Measurements from ENCODE around the gene TNPO2. TPM values are rescaled to one million over a fixed set of nuclear protein-coding genes. Genes with fewer than 3 reads are reported as not detected.

Gene TNPO2
- total and polyA plus RNA-seq, 2 experiments from 2014 or later, result 37.1 to 83.0 TPM

DNA sequence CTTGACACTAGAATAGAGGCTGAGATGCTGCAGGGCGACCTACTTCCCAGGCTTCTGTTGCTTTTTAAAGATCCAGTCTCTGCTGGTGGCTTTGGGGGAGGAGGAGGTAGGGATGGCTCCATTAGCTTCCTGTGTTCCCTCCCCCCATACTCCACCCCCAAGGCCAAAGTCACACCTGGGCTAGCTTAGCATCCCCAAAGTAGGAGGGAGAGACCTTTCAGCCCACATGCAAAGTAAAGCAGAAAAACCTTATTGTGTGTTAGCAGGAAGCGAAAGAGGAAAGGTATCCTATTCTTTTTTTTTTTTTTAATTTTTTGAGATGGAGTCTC is 3.2 kb upstream of the TNPO2 start:
- H3K79me2 ChIP-seq (replicated peaks; ENCODE audit: insufficient read depth), result peaks cover 32% of the 10 kb centered on the region
- no peak overlapping the region for H3K4me3 ChIP-seq
- H3K4me3 Mint-ChIP-seq, result no peak overlapping the region; the same call in 2 of the 3 replicates
- peaks cover 8% of the 10 kb centered on the region; the same call in 2 of the 3 replicates for H3K4me1 Mint-ChIP-seq
- ATAC-seq (no peak), DNase-seq (ENCODE audit: low spot score) (peak; percentile 41)
- no peak for TF ChIP-seq POLR2AphosphoS5 (IDR thresholded peaks at IDR 0.05; ENCODE audit: low read depth)
- no peak for TF ChIP-seq EZH2phosphoT487 (IDR thresholded peaks at IDR 0.05; ENCODE audit: unreplicated experiment)
- no peak for TF ChIP-seq NANOG (IDR thresholded peaks at IDR 0.05; ENCODE audit: borderline replicate concordance)
- TF ChIP-seq EZH2 (IDR thresholded peaks at IDR 0.05; ENCODE audit: low read depth, unreplicated experiment), result no peak
- TF ChIP-seq, protein P1, sequence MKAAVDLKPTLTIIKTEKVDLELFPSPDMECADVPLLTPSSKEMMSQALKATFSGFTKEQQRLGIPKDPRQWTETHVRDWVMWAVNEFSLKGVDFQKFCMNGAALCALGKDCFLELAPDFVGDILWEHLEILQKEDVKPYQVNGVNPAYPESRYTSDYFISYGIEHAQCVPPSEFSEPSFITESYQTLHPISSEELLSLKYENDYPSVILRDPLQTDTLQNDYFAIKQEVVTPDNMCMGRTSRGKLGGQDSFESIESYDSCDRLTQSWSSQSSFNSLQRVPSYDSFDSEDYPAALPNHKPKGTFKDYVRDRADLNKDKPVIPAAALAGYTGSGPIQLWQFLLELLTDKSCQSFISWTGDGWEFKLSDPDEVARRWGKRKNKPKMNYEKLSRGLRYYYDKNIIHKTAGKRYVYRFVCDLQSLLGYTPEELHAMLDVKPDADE (IDR thresholded peaks at IDR 0.05), result no peak
- TF ChIP-seq, protein P2, sequence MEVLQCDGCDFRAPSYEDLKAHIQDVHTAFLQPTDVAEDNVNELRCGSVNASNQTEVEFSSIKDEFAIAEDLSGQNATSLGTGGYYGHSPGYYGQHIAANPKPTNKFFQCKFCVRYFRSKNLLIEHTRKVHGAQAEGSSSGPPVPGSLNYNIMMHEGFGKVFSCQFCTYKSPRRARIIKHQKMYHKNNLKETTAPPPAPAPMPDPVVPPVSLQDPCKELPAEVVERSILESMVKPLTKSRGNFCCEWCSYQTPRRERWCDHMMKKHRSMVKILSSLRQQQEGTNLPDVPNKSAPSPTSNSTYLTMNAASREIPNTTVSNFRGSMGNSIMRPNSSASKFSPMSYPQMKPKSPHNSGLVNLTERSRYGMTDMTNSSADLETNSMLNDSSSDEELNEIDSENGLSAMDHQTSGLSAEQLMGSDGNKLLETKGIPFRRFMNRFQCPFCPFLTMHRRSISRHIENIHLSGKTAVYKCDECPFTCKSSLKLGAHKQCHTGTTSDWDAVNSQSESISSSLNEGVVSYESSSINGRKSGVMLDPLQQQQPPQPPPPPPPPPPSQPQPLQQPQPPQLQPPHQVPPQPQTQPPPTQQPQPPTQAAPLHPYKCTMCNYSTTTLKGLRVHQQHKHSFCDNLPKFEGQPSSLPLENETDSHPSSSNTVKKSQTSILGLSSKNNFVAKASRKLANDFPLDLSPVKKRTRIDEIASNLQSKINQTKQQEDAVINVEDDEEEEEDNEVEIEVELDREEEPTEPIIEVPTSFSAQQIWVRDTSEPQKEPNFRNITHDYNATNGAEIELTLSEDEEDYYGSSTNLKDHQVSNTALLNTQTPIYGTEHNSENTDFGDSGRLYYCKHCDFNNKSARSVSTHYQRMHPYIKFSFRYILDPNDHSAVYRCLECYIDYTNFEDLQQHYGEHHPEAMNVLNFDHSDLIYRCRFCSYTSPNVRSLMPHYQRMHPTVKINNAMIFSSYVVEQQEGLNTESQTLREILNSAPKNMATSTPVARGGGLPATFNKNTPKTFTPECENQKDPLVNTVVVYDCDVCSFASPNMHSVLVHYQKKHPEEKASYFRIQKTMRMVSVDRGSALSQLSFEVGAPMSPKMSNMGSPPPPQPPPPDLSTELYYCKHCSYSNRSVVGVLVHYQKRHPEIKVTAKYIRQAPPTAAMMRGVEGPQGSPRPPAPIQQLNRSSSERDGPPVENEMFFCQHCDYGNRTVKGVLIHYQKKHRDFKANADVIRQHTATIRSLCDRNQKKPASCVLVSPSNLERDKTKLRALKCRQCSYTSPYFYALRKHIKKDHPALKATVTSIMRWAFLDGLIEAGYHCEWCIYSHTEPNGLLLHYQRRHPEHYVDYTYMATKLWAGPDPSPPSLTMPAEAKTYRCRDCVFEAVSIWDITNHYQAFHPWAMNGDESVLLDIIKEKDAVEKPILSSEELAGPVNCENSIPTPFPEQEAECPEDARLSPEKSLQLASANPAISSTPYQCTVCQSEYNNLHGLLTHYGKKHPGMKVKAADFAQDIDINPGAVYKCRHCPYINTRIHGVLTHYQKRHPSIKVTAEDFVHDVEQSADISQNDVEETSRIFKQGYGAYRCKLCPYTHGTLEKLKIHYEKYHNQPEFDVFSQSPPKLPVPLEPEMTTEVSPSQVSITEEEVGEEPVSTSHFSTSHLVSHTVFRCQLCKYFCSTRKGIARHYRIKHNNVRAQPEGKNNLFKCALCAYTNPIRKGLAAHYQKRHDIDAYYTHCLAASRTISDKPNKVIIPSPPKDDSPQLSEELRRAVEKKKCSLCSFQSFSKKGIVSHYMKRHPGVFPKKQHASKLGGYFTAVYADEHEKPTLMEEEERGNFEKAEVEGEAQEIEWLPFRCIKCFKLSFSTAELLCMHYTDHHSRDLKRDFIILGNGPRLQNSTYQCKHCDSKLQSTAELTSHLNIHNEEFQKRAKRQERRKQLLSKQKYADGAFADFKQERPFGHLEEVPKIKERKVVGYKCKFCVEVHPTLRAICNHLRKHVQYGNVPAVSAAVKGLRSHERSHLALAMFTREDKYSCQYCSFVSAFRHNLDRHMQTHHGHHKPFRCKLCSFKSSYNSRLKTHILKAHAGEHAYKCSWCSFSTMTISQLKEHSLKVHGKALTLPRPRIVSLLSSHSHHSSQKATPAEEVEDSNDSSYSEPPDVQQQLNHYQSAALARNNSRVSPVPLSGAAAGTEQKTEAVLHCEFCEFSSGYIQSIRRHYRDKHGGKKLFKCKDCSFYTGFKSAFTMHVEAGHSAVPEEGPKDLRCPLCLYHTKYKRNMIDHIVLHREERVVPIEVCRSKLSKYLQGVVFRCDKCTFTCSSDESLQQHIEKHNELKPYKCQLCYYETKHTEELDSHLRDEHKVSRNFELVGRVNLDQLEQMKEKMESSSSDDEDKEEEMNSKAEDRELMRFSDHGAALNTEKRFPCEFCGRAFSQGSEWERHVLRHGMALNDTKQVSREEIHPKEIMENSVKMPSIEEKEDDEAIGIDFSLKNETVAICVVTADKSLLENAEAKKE (CRISPR knock-in tag; IDR thresholded peaks at IDR 0.05), result no peak
- TF ChIP-seq, protein P3, sequence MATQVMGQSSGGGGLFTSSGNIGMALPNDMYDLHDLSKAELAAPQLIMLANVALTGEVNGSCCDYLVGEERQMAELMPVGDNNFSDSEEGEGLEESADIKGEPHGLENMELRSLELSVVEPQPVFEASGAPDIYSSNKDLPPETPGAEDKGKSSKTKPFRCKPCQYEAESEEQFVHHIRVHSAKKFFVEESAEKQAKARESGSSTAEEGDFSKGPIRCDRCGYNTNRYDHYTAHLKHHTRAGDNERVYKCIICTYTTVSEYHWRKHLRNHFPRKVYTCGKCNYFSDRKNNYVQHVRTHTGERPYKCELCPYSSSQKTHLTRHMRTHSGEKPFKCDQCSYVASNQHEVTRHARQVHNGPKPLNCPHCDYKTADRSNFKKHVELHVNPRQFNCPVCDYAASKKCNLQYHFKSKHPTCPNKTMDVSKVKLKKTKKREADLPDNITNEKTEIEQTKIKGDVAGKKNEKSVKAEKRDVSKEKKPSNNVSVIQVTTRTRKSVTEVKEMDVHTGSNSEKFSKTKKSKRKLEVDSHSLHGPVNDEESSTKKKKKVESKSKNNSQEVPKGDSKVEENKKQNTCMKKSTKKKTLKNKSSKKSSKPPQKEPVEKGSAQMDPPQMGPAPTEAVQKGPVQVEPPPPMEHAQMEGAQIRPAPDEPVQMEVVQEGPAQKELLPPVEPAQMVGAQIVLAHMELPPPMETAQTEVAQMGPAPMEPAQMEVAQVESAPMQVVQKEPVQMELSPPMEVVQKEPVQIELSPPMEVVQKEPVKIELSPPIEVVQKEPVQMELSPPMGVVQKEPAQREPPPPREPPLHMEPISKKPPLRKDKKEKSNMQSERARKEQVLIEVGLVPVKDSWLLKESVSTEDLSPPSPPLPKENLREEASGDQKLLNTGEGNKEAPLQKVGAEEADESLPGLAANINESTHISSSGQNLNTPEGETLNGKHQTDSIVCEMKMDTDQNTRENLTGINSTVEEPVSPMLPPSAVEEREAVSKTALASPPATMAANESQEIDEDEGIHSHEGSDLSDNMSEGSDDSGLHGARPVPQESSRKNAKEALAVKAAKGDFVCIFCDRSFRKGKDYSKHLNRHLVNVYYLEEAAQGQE (IDR thresholded peaks at IDR 0.05; ENCODE audit: unreplicated experiment), result no peak
- TF ChIP-seq CREB1 (CRISPR knock-in tag; IDR thresholded peaks at IDR 0.05; ENCODE audit: low read depth), result no peak
- TF ChIP-seq, protein P4, sequence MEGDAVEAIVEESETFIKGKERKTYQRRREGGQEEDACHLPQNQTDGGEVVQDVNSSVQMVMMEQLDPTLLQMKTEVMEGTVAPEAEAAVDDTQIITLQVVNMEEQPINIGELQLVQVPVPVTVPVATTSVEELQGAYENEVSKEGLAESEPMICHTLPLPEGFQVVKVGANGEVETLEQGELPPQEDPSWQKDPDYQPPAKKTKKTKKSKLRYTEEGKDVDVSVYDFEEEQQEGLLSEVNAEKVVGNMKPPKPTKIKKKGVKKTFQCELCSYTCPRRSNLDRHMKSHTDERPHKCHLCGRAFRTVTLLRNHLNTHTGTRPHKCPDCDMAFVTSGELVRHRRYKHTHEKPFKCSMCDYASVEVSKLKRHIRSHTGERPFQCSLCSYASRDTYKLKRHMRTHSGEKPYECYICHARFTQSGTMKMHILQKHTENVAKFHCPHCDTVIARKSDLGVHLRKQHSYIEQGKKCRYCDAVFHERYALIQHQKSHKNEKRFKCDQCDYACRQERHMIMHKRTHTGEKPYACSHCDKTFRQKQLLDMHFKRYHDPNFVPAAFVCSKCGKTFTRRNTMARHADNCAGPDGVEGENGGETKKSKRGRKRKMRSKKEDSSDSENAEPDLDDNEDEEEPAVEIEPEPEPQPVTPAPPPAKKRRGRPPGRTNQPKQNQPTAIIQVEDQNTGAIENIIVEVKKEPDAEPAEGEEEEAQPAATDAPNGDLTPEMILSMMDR (conservative IDR thresholded peaks at IDR 0.05; ENCODE audit: low read depth in 2 of 2), result no peak
- TF ChIP-seq STAT1 (IDR thresholded peaks at IDR 0.05; ENCODE audit: unreplicated experiment), result no peak
- no peak for TF ChIP-seq ZNF114 (CRISPR knock-in tag; IDR thresholded peaks at IDR 0.05)
- TF ChIP-seq ZNF331 (CRISPR knock-in tag; IDR thresholded peaks at IDR 0.05; ENCODE audit: low read depth), result no peak
- TF ChIP-seq JUNB (IDR thresholded peaks at IDR 0.05; ENCODE audit: unreplicated experiment), result no peak
- peaks cover 37% of the 10 kb centered on the region for H3K36me3 Mint-ChIP-seq (ENCODE audit: low read depth)
- H3K4me2 ChIP-seq, result no peak overlapping the region
- H3K4me1 ChIP-seq (ENCODE audit: insufficient read depth), result no peaks in the 10 kb centered on the region; the same call in 1 of the 2 replicates
- peak overlapping the region; percentile 66; the same call in 1 of the 2 replicates for H3K27ac ChIP-seq (ENCODE audit: low read depth)
- no peaks in the 10 kb centered on the region for H3K9me2 ChIP-seq (ENCODE audit: insufficient read depth)
- H3K36me3 ChIP-seq (ENCODE audit: insufficient read depth), result no peaks in the 10 kb centered on the region
- H3K27me3 ChIP-seq (ENCODE audit: insufficient read depth), result no peaks in the 10 kb centered on the region
- H3K27me3 Mint-ChIP-seq (ENCODE audit: insufficient read depth, low read depth, poor library complexity), result peaks cover 21% of the 10 kb centered on the region
- no peak overlapping the region for H3K27ac Mint-ChIP-seq
- no peak overlapping the region for H2AFZ ChIP-seq
- H3F3A ChIP-seq (replicated peaks; ENCODE audit: low read depth), result peaks cover 26% of the 10 kb centered on the region
- H3K9me3 Mint-ChIP-seq, result no peaks in the 10 kb centered on the region; the same call in 2 of the 3 replicates
- H4K20me1 ChIP-seq (replicated peaks; ENCODE audit: insufficient read depth), result peaks cover 13% of the 10 kb centered on the region

All from GM23338 (cell line).